Keratinocyte (primary cell): ENCODE results near the gene CNIH2.

Source experiments
- EZH2 ChIP-seq: IDR thresholded peaks from one replicate; pipeline ENCODE4 v1.6.1; 2012; ENCODE audit warnings: inconsistent platforms, mild to moderate bottlenecking, low read length, moderate library complexity
- TF ChIP-seq, protein P1 (sequence below), 3 experiments: IDR thresholded peaks in 1 of 3; conservative IDR thresholded peaks in 1 of 3; optimal IDR thresholded peaks in 1 of 3; 2 replicates in 2 of 3; 3 replicates in 1 of 3; pipeline versions ENCODE3 to v1.5.1; 2011; ENCODE audit warnings: low read length in 3 of 3, mild to moderate bottlenecking in 3 of 3, moderate library complexity in 2 of 3, control low read depth in 1 of 3, inconsistent platforms in 1 of 3; ENCODE audit not compliant: insufficient read depth in 2 of 3; ENCODE audit errors: extremely low read depth in 1 of 3

- TF ChIP-seq, protein P1, sequence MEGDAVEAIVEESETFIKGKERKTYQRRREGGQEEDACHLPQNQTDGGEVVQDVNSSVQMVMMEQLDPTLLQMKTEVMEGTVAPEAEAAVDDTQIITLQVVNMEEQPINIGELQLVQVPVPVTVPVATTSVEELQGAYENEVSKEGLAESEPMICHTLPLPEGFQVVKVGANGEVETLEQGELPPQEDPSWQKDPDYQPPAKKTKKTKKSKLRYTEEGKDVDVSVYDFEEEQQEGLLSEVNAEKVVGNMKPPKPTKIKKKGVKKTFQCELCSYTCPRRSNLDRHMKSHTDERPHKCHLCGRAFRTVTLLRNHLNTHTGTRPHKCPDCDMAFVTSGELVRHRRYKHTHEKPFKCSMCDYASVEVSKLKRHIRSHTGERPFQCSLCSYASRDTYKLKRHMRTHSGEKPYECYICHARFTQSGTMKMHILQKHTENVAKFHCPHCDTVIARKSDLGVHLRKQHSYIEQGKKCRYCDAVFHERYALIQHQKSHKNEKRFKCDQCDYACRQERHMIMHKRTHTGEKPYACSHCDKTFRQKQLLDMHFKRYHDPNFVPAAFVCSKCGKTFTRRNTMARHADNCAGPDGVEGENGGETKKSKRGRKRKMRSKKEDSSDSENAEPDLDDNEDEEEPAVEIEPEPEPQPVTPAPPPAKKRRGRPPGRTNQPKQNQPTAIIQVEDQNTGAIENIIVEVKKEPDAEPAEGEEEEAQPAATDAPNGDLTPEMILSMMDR (optimal IDR thresholded peaks at IDR 0.05 in 1 of 3, IDR thresholded peaks at IDR 0.05 in 1 of 3, conservative IDR thresholded peaks at IDR 0.05 in 1 of 3; ENCODE audit: extremely low read depth in 1 of 3, insufficient read depth in 2 of 3, low read length in 3 of 3): no peak
- no peak for TF ChIP-seq EZH2
Measured at GRCh38 chr11:66299186-66299585, 21.2 kb downstream of the CNIH2 start.
